HG02759 (cell line): Measurements from ENCODE around the gene IGF1.

Experiments
- ATAC-seq: cut with Tn5 transposase; IDR thresholded peaks from one replicate; pipeline ENCODE4 v1.9.1; 2021; ENCODE audit warnings: mild to moderate bottlenecking, moderate library complexity; ENCODE audit not compliant: unreplicated experiment

The IGF1 gene

GRCh38 chr12:102480406-102480805 lies at the start of gene IGF1:
IGF1 (minus strand) TSS chr12:102480563; CDS start chr12:102480381, 182 bp downstream.
- no peak for ATAC-seq

DNA sequence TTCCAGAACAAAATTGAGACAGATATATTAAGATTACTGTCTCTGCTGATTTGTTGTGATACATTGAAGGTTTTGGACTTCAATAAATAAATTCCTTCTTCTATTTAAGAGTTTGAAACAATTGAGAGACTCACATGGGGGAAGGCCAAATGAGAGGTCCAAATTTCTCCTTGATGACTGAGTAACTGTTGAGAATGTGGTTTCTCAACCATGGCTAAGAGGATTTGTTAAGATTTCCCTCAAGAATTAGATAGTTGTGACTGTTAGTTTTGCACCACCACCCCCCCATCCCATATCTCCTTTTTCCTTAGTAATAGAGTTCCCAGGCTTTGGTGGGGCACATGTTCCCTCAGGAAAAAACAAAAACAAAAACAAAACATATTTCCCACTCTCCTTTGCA lies 47.7 kb upstream of the IGF1 start:
- ATAC-seq: no peak

DNA sequence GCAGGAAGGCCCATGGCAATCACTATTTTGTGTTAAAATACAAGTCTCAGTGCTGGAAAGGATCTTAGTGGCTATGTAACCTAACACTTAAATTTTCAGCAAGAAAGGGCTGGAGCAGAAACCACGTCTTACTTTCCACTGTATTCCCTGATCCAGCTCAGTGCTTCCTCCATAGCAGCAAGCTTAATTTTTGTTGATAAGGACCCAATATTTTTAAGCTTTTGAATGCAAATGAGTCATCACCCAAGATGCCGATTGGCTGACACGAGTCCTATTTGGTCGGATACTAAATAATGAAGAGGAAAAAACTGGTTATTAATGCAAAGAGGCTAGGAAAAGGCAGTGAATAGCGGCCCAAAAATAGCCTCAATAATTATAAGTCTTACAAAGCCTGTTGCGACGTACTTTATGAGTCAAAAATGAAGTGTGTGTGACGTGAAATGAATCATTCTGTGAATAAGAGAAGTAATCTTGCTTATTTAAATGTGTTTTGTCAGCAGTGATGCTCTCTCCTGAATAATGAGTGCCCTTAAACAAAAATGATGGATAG lies 46.9 kb upstream of the IGF1 start:
- ATAC-seq: no peak

DNA sequence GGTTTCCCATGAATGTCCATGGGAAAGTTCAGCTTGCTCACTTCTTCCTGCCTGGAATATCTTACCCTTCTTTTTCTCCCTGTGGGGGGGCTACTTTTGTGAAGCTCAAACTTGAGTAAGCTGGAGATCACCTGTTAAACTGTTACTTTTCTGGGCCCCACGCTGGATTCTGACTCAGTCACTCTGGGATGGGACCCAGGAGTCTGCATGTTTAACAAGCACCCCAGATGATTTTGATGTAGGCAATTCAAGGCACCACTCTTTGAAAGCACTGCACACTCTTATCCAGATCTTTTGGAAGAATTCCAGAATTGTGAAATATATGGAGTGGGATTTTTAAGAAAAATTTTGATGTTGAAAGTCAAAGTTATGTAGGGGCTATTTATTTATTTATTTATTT lies 46.3 kb upstream of the IGF1 start:
- ATAC-seq: no peak

DNA sequence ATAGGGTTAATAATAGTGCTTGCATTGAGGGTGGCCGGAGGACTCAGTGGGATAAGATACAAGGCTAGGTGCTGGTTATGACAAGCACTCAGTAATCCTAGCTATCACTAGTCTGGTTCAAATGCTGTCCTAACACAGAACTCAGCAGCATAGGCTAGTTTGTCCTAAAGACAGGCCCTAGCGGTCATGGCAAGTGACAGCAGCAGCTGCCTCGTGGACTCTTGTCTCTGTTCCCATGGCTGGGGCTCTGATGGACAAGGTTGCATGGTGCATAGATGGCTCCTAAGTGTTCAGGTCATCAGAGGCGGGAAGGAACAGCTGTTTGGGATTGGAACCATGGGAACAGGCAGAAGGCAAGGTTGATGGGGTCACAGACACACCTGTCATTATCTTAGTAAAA lies 42.4 kb upstream of the IGF1 start:
- no peak for ATAC-seq

DNA sequence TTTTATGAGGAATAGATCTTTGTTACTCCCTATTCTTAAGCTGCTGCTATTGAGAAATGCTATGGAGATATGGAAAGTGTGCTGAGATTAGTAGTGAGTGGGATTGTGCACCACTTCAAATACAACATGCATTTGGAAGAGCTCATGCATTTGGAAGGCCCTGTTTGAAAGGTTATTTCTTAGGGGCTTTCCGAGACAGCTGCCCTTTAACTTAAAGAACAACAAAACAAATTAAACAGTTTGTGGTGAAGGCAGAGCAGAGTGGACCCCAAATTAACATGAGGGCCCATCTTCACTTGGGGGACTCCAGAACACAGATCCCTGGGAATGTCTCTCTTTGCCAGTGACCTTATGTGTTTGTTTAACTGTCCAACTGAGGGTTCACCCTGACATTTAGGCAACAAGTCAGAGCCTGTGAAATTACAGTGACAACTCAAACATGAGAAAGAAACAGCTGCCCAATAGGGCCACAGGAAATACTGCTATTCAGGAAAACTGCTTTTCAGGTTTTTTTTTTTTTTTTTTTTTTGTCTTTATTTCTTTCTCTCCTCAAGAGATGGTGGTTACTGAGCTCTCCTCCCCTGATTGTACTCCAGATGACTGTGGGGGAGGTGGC lies 41.4 kb upstream of the IGF1 start:
- ATAC-seq: no peak

- ATAC-seq: no peak
Measured at GRCh38 chr12:102518871-102519270, 38.5 kb upstream of the IGF1 start.

GRCh38 chr12:102514696-102515095 lies 34.3 kb upstream of the IGF1 start:
- no peak for ATAC-seq

GRCh38 chr12:102513739-102514138 lies 33.4 kb upstream of the IGF1 start:
- ATAC-seq: no peak

DNA sequence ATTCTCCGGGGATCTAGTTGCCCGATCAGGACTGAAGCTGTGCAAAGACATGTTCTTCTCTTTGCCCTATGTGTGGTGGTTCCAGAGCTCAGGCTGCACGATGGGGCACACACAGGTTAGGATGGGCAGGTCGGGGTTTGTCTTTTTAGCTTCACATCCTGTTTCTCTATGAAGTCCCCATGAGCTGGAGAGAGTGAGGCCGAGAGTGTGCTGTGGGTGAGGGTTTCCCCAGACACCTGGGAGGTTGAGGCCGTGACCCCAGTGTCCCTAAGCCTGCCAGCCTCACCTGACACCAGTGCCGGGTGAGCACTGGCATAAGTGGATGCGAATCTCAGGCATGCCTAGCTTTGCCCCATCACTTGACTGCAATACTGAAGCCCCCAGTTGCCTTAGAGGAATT lies 32.9 kb upstream of the IGF1 start:
- ATAC-seq: peak; percentile 75

DNA sequence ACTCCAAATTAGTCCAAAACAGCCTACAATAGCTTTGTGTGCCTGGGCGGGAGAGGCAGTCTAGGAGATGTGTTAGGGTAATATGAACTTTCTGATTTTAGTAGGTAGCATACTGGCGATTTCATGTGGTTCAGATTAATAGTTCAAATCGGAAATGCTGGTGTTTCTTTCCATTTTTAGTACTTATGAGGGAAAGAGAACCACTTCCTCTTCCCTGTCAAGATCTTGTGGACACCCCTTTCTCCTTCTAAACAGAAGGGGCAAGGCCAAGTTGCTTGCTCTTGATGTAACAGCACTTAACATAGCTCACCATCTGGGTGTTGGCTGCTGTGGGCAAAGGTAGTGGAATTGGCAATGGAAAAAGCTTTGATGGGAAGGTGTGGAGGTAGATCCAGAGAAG lies 32.2 kb upstream of the IGF1 start:
- ATAC-seq: no peak

DNA sequence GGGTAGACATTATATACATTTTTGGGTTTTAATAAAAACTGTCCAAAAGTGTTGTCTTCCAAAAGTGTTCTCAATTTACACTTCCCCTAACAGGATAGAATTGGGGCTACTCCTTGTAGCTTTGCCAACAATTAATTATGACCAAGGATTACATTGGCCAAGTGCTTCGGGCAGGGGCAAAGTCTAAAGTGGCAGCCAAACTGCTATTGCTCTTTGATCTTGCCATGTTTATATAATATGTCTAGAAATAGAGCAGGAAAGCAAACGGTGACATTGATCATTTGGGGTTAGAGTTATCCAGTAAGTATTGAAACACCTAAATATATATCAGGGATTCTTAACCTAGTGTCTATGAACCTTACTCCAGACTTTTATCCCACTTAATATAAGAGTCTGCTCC lies 31.2 kb upstream of the IGF1 start:
- no peak for ATAC-seq

- no peak for ATAC-seq
Measured at GRCh38 chr12:102510463-102510862, 30.1 kb upstream of the IGF1 start.

DNA sequence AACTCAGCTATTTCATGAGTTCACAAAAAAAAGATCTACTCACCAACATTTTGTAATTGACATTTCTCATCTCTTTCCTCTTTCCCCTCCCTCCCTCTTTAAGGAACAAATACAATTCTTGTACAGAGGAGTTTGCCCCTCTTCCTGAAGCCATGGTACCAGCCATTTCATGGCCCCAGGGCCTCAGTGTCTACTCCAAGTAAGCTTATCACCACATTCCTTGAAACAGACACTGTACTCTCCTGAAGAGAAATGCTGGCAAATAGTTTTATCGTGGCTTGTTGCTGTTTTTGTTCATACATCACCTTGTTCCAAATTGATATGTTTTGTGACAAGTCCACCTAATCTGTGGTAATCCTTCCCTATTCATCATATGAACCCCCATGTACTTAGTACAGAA lies 29.7 kb upstream of the IGF1 start:
- no peak for ATAC-seq

- no peak for ATAC-seq
Measured at GRCh38 chr12:102509123-102509626, 28.8 kb upstream of the IGF1 start.

- no peak for ATAC-seq
Measured at GRCh38 chr12:102508052-102508451, 27.7 kb upstream of the IGF1 start.

DNA sequence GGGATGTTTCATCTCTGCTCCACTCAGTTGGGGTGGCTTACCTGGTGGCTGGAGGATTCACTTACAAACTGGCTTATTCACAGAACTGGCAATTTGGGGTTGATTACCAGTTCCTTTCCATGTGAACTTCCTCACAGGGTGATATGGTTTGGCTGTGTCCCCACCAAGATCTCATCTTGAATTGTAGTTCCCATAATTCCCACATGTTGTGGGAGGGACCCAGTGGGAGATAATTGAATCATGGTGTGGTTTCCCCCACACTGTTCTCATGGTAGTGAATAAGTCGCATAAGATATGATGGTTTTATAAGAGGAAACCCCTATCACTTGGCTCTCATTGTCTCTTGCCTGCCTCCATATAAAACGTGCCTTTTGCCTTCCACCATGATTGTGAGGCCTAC lies 26.9 kb upstream of the IGF1 start:
- ATAC-seq: no peak

DNA sequence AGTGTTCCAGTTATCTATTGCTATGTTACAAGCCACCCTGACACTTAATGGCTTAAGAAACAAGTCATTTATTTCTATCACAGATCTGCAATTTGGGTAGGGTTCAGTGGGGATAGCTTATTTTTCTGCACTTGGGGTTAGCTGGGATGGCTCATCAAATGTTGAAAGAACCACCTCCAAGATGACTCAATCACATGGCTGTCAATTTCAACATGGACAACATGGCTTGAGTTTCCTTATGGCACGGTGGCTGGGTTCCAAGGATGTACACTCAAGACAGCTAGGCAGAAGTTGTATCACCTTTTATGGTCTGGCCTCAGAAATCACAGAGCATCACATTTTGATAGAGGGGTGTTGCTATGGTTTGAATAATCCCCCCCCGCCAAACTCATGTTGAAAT lies 24.5 kb upstream of the IGF1 start:
- no peak for ATAC-seq

GRCh38 chr12:102504280-102504679 lies 23.9 kb upstream of the IGF1 start:
- no peak for ATAC-seq

- no peak for ATAC-seq
Measured at GRCh38 chr12:102503831-102504230, 23.5 kb upstream of the IGF1 start.

DNA sequence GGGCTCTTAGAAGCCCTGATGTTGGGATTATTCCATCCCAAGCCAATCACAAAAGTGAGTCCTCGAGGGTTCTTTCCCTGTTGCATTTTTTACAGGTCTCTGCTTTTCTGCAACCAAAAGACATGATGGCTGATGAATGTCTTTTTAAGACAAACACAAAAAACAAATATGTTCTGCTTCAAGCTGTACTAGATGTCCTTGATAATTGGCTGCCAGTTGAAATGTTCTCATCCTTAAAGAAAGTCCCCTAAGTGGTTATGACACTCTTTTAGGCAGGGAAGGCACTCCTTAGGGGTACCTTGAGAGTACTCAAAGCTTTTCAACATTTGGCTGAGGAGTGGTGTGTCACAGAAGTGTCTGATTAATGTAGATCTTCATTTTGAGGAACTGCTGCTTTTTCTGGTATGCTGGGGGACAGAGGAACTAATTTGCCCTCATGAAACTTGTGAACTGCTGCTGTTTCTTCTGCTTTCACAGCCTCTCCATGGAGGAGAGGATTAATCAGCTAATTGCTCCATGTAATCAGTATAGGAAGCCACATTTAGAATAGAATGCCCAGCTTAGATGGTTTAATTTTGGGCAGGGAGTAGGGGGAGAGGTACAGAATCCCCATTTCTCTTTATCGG lies 22.8 kb upstream of the IGF1 start:
- ATAC-seq: no peak

DNA sequence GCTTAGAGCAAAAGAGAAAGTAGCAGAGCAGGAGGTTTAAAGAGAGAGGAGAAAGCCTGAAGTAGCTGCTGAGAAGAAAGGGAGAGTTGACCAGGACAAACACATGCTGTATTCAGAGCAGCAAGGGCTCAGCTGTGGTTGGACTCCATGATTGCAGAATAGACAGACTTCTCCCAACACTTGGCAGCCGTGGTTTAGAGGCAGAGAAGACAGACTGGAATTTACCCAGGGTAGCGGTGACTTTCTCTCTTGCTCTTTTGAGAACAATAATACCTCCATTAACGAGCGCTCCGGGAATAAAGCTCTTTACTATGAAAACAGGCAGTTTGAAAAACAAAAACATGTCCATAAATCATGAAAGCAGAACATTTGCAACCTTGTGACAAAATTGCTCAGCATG lies 21.4 kb upstream of the IGF1 start:
- no peak for ATAC-seq

DNA sequence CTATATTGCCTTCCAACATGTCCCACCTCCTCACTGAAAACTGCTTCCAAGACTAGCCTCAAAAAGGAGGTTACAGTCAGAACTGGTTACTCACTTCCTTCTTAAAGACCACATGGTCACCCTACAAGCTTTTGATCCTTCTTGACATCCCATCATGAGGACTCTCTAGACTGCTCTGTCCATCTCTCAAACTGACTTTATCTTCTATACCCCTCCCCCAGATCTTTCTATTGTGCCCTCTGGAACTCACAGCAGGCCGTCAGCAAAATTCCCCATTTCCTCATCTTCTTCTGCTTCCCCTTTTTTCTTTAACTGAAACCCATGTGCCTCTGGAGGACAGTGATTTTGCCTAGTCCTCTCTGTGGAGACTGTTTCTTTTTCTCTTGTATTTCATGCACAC lies 18.1 kb upstream of the IGF1 start:
- ATAC-seq: no peak
